OCI-LY1 (cell line): ENCODE data around the gene CACNA1D.

Experiments used
- CTCF ChIP-seq: fragments of 200-600 bp; sonication (generic), shearing (Covaris generic); IDR thresholded peaks from 2 replicates; pipeline ENCODE4 v1.5.1; 2017; ENCODE audit warnings: mild to moderate bottlenecking, antibody characterized with exemption, low read length, moderate library complexity, mixed read lengths
- EZH2 ChIP-seq: fragments of 200-600 bp; sonication (generic), shearing (Covaris generic); IDR thresholded peaks from 2 replicates; pipeline ENCODE4 v1.8.0; 2017; ENCODE audit warnings: borderline replicate concordance, mixed run types, mild to moderate bottlenecking, antibody characterized with exemption, low read length, moderate library complexity, mixed read lengths

- TF ChIP-seq CTCF (no peak), EZH2 (no peak)
Measured at GRCh38 chr3:53805463-53806159, 311.2 kb downstream of the CACNA1D start.
